GM21619 (cell line): Measurements from ENCODE around the gene FBXO40.

Experiments
- ATAC-seq: cut with Tn5 transposase; IDR thresholded peaks from one replicate; pipeline ENCODE4 v1.9.1; 2021; ENCODE audit not compliant: unreplicated experiment

Gene FBXO40

DNA sequence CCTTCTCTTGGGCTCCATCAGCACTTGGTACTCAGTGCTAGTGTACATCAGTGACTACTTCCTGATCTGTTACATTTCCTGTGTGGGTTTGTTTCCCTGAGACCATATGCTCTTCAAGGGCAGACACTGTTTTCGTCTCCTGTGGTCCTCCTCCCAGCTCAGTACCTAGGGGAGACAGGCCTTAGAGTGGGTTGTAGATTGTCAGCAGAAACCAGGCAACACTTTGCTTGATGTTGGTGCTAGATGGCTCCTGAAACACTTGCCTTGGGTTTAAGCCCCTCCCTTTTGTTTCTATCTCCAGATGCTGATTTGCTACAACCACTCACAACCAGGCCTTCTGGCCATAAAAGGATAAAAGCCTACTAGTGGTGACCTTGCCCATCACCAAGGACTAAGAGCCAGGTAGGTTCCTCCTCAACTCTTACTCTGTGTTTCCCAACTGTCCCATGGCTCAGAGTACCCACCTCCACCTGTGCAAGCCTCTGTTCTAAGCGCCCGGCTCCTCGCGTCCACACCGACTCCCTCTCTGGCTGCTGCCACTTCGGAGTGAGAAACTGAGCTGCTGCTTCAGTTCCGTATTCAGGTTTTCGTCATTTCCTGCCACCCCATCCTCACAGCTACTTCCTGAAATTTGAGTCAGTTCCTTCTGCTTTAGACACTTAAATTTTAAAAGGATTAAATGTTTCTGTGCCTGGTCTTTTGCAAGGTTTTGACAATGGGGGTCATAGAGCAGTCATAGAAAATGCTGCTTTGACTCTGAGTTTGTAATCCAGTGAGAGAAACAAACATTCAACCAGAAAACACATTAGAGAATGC is 67.4 kb downstream of the FBXO40 start, which contains the start of gene HCLS1:
Gene HCLS1, minus strand, starts transcription at position 548 of the 816 bp plus-strand sequence. CDS start 2,556 bp downstream, outside the sequence.
- peak; percentile 87 for ATAC-seq

- no peak for ATAC-seq
Measured at GRCh38 chr3:121661376-121661775, 68.2 kb downstream of the FBXO40 start.

DNA sequence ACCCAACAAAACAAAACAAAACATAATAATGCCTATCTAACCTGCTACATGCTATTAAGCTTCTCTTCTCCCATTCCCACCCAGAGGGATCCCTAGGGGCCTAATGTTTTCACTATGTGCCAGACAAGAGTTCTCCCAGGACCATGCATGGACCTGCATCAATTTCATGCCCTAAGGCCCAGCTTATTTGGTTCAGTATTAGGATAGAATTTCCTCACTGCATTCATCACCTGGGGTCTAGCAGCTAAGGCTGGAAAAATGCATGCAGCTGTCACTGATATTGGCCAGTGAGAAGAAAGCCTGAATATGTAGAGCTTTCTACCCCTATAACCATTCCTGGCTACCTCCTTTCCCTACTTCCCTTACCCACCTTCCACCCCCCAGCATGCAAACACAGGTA is 69.6 kb downstream of the FBXO40 start:
- ATAC-seq, result no peak

DNA sequence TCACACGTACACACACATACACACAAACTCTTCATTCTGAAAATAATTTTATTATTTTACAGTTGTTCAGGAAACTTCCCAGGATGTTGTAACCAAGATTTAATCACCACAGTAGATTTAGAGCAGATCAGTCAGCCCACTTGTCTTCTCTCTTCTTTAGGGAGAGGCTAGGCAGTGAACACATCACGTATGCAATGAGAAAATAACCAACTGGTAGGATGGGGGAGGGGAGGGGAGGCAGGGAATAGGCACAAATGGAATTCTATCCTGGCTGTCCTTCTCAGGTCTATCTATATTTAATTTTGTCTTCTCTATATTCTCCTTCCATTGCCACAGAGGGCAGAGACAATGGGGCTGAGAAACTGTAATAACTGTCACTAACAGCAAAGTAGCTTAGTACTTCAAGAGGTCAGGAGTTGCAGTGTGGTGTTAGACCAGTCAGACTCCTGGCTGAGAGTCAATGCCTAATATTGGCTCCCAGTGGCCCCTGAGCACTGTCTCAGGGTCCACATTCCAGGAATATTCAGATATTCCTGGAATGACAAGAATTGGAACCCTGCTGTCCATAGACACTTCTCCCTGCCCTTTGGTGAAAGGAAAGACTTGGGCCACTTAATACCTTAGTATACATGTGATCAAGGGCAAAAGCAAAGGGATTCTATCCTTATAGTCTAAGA is 70.1 kb downstream of the FBXO40 start:
- no peak for ATAC-seq

DNA sequence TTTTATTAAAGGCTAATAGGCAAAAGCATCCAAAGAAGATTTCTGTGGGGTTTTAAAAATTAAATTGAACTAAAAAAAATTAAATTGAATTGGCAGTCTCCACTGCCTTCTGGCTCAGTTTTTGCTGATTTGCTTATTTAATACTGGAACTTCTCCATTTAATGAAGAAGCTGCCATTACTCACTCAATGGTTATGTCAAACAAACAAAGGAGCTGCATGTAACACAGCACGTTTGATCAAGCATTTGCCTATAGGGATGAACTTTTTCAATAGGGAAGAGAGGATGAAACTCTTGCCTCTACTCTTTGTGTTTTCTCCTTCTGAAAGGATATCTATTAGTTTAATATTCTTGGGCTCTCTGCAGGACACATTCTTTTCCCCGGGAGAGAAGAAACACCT is 72.3 kb downstream of the FBXO40 start:
- no peak for ATAC-seq

- ATAC-seq, result no peak
Measured at GRCh38 chr3:121667333-121667732, 74.2 kb downstream of the FBXO40 start.

- no peak for ATAC-seq
Measured at GRCh38 chr3:121670676-121671075, 77.5 kb downstream of the FBXO40 start.

- ATAC-seq, result no peak
Measured at GRCh38 chr3:121677141-121677540, 84.0 kb downstream of the FBXO40 start.
